HG03575 (cell line): Measurements from ENCODE around the gene PLEKHH3.

Source experiments
- ATAC-seq: cut with Tn5 transposase; IDR thresholded peaks from one replicate; pipeline ENCODE4 v1.9.1; 2021; ENCODE audit not compliant: unreplicated experiment, insufficient number of reproducible peaks, low FRiP score; ENCODE audit errors: extremely low read depth

Gene PLEKHH3

GRCh38 chr17:42687707-42688320 lies 11.0 kb upstream of the PLEKHH3 start:
- ATAC-seq, result no peak

GRCh38 chr17:42686520-42687128 lies 9.8 kb upstream of the PLEKHH3 start:
- ATAC-seq, result no peak

GRCh38 chr17:42685831-42686230 lies 9.0 kb upstream of the PLEKHH3 start:
- ATAC-seq, result no peak

- no peak for ATAC-seq
Observed at GRCh38 chr17:42684929-42685556, 8.2 kb upstream of the PLEKHH3 start.

GRCh38 chr17:42683407-42684034 lies 6.7 kb upstream of the PLEKHH3 start:
- no peak for ATAC-seq

GRCh38 chr17:42682722-42683403 lies 6.1 kb upstream of the PLEKHH3 start:
- no peak for ATAC-seq

GRCh38 chr17:42681976-42682721 lies 5.4 kb upstream of the PLEKHH3 start, which contains the start of gene CNTNAP1:
CNTNAP1 (plus strand) TSS chr17:42682531; CDS start chr17:42682830, 299 bp downstream.
- no peak for ATAC-seq

- ATAC-seq, result no peak
Observed at GRCh38 chr17:42680331-42680808, 3.6 kb upstream of the PLEKHH3 start.

GRCh38 chr17:42679492-42680330 lies 2.9 kb upstream of the PLEKHH3 start:
- no peak for ATAC-seq

GRCh38 chr17:42678951-42679491 lies 2.2 kb upstream of the PLEKHH3 start:
- ATAC-seq, result no peak

- ATAC-seq, result no peak
Observed at GRCh38 chr17:42677921-42678781, 1.4 kb upstream of the PLEKHH3 start.

- ATAC-seq, result no peak
Observed at GRCh38 chr17:42677012-42677857, 441 bp upstream of the PLEKHH3 start.

- no peak for ATAC-seq
Observed at GRCh38 chr17:42675965-42676423, 800 bp downstream of the PLEKHH3 start.

- no peak for ATAC-seq
Observed at GRCh38 chr17:42675348-42675964, 1.3 kb downstream of the PLEKHH3 start.

GRCh38 chr17:42674755-42675347 lies 1.9 kb downstream of the PLEKHH3 start:
- ATAC-seq, result no peak
